Esophagus mucosa (tissue), 1 donor: ENCODE measurements around the gene IRF4. TPM values are rescaled to one million over a fixed set of nuclear protein-coding genes. Genes with fewer than 3 reads are reported as not detected.

ENCODE experiments used
- ATAC-seq: fragments of 200-7000 bp; cut with Tn5 transposase; one replicate; pipeline ENCODE4 v1.9.1; 2020
- total RNA-seq: library from RNA; stranded (reverse); gene quantifications from one replicate; pipeline ENCODE4 v1.2.4, GENCODE V29; 2023
- donor health status: DM: yes; HTN: yes; CAD: no.

The IRF4 gene
- total RNA-seq, 1 donor from 2014 or later: 1.1 TPM

- ATAC-seq: no peak
These were observed 9.7 kb upstream of the IRF4 start for GRCh38 chr6:381742-382461.

- ATAC-seq: no peak
These were observed 8.4 kb upstream of the IRF4 start for GRCh38 chr6:382883-383810.

GRCh38 chr6:383856-384255 is 7.7 kb upstream of the IRF4 start:
- no peak for ATAC-seq

GRCh38 chr6:384898-385297 is 6.7 kb upstream of the IRF4 start:
- no peak for ATAC-seq

GRCh38 chr6:385614-386013 is 5.9 kb upstream of the IRF4 start:
- ATAC-seq: no peak

- ATAC-seq: no peak
These were observed 4.8 kb upstream of the IRF4 start for GRCh38 chr6:386688-387266.

- no peak for ATAC-seq
These were observed 4.2 kb upstream of the IRF4 start for GRCh38 chr6:387293-387741.

GRCh38 chr6:388202-388903 is 3.2 kb upstream of the IRF4 start:
- ATAC-seq: no peak

GRCh38 chr6:389143-389542 is 2.4 kb upstream of the IRF4 start:
- no peak for ATAC-seq

- ATAC-seq: no peak
These were observed 1.9 kb upstream of the IRF4 start for GRCh38 chr6:389622-390021.

- ATAC-seq: no peak
These were observed 516 bp upstream of the IRF4 start for GRCh38 chr6:390914-391558.

- peak; percentile 24 for ATAC-seq
These were observed 1.2 kb downstream of the IRF4 start for GRCh38 chr6:392441-393390.

GRCh38 chr6:393391-394221 is 2.1 kb downstream of the IRF4 start:
- no peak for ATAC-seq

GRCh38 chr6:394641-395289 is 3.2 kb downstream of the IRF4 start:
- ATAC-seq: no peak

GRCh38 chr6:395432-396125 is 4.0 kb downstream of the IRF4 start:
- no peak for ATAC-seq

- no peak for ATAC-seq
These were observed 4.6 kb downstream of the IRF4 start for GRCh38 chr6:396126-396520.

GRCh38 chr6:397056-397455 is 5.5 kb downstream of the IRF4 start:
- ATAC-seq: no peak

GRCh38 chr6:397604-398003 is 6.1 kb downstream of the IRF4 start:
- ATAC-seq: no peak

- no peak for ATAC-seq
These were observed 6.5 kb downstream of the IRF4 start for GRCh38 chr6:398065-398464.
